Skeletal muscle cell (primary cell): ENCODE measurements around the gene SORCS2.

Experiments used
- DNase-seq: peaks from one replicate; pipeline ENCODE4 v3.0.0-alpha.2; 2010; ENCODE audit warnings: low read depth
- H3K4me3 ChIP-seq: 2 replicates; pipeline ENCODE4 v1.5.1; 2011; ENCODE audit warnings: low read depth, mild to moderate bottlenecking, control low read depth, low read length, moderate library complexity

SORCS2 gene

GRCh38 chr4:7339751-7340552 lies 147.6 kb downstream of the SORCS2 start:
- no peak for DNase-seq
- H3K4me3 ChIP-seq: no peak overlapping the region

- no peak for DNase-seq
Measured at GRCh38 chr4:7340553-7341433, 148.5 kb downstream of the SORCS2 start.

GRCh38 chr4:7341491-7342222 lies 149.3 kb downstream of the SORCS2 start:
- no peak for DNase-seq

More at GRCh38 chr4:7340553-7341433, 148.5 kb downstream of the SORCS2 start:
- H3K4me3 ChIP-seq: no peak overlapping the region

GRCh38 chr4:7342223-7343080 lies 150.1 kb downstream of the SORCS2 start:
- DNase-seq: no peak
- H3K4me3 ChIP-seq: no peak overlapping the region

More at GRCh38 chr4:7341491-7342222, 149.3 kb downstream of the SORCS2 start:
- H3K4me3 ChIP-seq: no peak overlapping the region

- no peak for DNase-seq
- no peak overlapping the region for H3K4me3 ChIP-seq
Measured at GRCh38 chr4:7343081-7343655, 150.8 kb downstream of the SORCS2 start.

- DNase-seq: no peak
- no peak overlapping the region for H3K4me3 ChIP-seq
Measured at GRCh38 chr4:7343950-7344349, 151.6 kb downstream of the SORCS2 start.

GRCh38 chr4:7344636-7345155 lies 152.4 kb downstream of the SORCS2 start:
- no peak for DNase-seq
- no peak overlapping the region for H3K4me3 ChIP-seq

GRCh38 chr4:7347981-7348380 lies 155.6 kb downstream of the SORCS2 start:
- DNase-seq: no peak
- no peak overlapping the region for H3K4me3 ChIP-seq

- H3K4me3 ChIP-seq: no peak overlapping the region
- no peak for DNase-seq
Measured at GRCh38 chr4:7348946-7349900, 156.9 kb downstream of the SORCS2 start.

GRCh38 chr4:7350396-7350795 lies 158.1 kb downstream of the SORCS2 start:
- no peak overlapping the region for H3K4me3 ChIP-seq
- no peak for DNase-seq

- DNase-seq: no peak
- no peak overlapping the region for H3K4me3 ChIP-seq
Measured at GRCh38 chr4:7351014-7351413, 158.7 kb downstream of the SORCS2 start.

- H3K4me3 ChIP-seq: no peak overlapping the region
- no peak for DNase-seq
Measured at GRCh38 chr4:7352486-7352885, 160.1 kb downstream of the SORCS2 start.

- no peak overlapping the region for H3K4me3 ChIP-seq
- DNase-seq: no peak
Measured at GRCh38 chr4:7353046-7353790, 160.9 kb downstream of the SORCS2 start.

GRCh38 chr4:7353846-7354610 lies 161.7 kb downstream of the SORCS2 start:
- DNase-seq: no peak
- H3K4me3 ChIP-seq: no peak overlapping the region

- no peak overlapping the region for H3K4me3 ChIP-seq
Measured at GRCh38 chr4:7354927-7355326, 162.6 kb downstream of the SORCS2 start.

GRCh38 chr4:7355795-7356194 lies 163.5 kb downstream of the SORCS2 start:
- H3K4me3 ChIP-seq: no peak overlapping the region
- DNase-seq: no peak

More at GRCh38 chr4:7354927-7355326, 162.6 kb downstream of the SORCS2 start:
- DNase-seq: no peak
